ENCODE results near the gene LCN12.

LCN12 gene

DNA sequence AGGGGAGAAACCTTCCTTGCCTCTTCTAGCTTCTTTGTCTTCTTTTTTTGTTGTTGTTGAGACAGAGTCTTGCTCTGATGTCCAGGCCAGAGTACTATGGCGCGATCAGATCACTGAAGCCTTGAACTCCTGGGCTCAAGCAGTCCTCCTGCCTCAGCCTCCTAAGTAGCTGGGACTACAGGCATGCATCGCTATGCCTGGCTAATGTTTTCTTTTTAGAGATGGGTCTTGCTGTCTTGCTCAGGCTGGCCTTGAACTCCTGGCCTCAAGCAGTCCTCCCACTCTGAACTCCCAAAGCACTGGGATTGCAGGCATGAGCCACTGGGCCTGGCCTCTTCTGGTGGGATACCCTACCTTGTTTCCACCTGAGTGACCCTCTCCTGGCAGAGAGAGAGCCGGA, 36.8 kb downstream of the LCN12 start:
- ChIA-PET POLR2A (no interaction called here), CTCF (interaction anchor here (1.1 kb wide), 1 partner anchor 41 kb away, joined by 3 read pairs; no protein-coding TSS in a partner anchor)

DNA sequence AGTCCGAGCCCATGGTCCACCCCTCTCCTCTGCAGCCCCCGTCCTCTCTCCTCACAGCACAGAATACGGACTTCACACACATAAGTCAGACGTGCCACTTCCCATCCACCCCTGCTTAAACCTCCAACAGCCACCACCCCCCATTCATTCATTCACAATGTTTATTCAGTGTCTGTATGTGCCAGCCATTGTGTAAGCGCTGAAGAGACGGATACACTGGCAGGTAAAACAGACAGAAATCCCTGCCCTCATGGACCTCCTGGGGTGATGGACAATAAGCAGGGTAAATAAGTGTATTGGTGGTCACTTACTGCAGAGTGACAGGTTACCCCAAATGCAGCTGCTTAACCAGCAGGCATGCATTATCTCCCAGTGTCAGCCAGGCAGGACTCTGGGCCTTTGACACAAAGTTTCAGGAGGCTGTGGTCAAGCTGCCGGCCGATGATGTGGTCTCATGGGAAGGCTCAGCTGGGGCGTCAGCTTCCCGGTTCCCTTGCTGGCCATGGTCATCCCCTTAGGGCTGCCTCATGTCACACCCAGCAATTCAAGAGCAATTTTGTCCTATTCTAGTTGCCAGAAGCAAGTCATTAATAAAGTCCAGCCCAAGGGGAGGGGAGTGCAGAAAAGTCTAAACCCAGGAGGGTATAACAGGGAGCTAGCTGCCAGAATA, 38.3 kb downstream of the LCN12 start:
- ChIA-PET POLR2A (no interaction called here), CTCF (interaction anchor here (0.7 to 4.9 kb wide), 2 partner anchors 39 to 42 kb away, joined by 3 to 34 read pairs; no protein-coding TSS in a partner anchor)
- TF ChIP-seq CTCF (IDR thresholded peaks at IDR 0.05; ENCODE audit: insufficient read depth, low read length, missing control alignments), result no peak
- H3K4me3 ChIP-seq (ENCODE audit: low read depth, low read length), result no peak overlapping the region
- no peak for DNase-seq (ENCODE audit: low read depth, low spot score)

More for the DNA sequence above, 36.8 kb downstream of the LCN12 start:
- no peak for DNase-seq (ENCODE audit: low read depth, low spot score)
- no peak overlapping the region for H3K4me3 ChIP-seq (ENCODE audit: low read depth, low read length)
- no peak for TF ChIP-seq CTCF (IDR thresholded peaks at IDR 0.05; ENCODE audit: insufficient read depth, low read length, missing control alignments)

DNA sequence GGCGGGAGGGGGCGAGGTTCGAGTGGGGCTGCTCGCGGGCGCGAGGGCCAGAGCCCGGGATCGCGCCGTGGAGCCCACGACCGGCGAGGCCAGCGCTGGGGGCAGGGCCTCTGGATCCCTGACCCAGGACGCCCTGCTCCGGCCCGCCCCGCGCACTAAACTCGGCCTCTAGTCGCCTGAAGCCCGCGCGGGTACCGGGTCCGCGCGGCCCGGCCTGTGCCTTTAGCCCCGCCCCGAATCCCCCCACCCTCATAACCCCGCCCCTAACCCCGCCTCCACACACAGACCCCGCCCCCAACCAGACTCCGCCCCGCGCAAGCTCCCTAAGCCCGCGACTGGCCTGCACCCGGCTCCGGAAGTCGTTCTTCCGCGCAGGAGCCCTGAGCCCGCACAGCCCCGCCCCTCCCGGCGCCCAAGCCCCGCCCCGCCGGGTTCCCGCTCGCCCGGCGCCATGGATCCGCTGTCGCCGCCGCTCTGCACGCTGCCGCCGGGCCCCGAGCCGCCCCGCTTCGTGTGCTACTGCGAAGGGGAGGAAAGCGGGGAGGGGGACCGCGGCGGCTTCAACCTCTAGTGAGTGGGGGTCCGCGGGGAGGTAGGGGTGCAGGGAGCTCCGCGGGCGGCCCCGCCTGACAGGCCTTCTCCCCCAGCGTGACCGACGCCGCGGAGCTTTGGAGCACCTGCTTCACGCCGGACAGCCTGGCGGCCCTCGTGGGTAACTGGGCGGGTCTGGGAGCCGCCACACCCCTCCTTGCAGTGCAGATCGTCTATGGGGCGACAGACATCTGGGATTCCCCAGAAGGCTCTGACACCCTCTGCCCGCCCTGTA, 40.1 kb downstream of the LCN12 start, which contains the start of gene PAXX:
Gene PAXX, plus strand, starts transcription at position 430 of the 826 bp plus-strand sequence. Its CDS starts 22 bp downstream, at position 452.
- H3K4me3 ChIP-seq (ENCODE audit: low read depth, low read length), result peak within 1 kb of the TSS; percentile 72
- ChIA-PET POLR2A (interaction anchor here (0.6 kb wide), 1 partner anchor 21 kb away, joined by 3 read pairs; no protein-coding TSS in a partner anchor), CTCF (interaction anchor here (0.6 to 4.9 kb wide), 8 partner anchors 12 to 75 kb away, joined by 3 to 34 read pairs (median 4); partner anchors contain the start of genes FBXW5 and NPDC1)
- TF ChIP-seq CTCF (IDR thresholded peaks at IDR 0.05; ENCODE audit: insufficient read depth, low read length, missing control alignments), result no peak
- DNase-seq (ENCODE audit: low read depth, low spot score), result no peak

DNA sequence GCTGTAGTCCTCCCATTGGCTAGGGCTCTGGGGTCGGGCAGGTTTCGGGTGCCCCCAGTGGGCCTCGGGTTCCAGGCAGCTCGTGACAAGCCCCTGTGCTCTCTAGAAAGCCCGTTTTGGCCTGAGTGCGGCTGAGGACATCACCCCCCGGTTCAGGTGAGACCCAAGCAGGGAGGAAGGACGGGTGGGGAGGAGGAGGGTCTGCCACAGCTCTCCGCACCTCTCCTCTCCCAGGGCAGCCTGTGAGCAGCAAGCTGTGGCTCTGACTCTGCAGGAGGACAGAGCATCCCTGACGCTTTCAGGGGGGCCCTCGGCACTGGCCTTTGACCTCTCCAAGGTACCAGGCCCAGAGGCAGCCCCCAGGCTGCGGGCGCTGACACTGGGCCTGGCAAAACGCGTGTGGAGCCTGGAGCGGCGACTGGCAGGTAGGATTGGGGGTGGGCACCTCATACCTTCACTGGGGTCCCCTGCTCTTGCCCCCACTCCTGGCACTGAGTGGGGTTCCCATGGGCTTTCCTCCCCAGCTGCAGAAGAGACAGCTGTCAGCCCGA, 40.8 kb downstream of the LCN12 start:
- POLR2A ChIA-PET, result no interaction called here

DNA sequence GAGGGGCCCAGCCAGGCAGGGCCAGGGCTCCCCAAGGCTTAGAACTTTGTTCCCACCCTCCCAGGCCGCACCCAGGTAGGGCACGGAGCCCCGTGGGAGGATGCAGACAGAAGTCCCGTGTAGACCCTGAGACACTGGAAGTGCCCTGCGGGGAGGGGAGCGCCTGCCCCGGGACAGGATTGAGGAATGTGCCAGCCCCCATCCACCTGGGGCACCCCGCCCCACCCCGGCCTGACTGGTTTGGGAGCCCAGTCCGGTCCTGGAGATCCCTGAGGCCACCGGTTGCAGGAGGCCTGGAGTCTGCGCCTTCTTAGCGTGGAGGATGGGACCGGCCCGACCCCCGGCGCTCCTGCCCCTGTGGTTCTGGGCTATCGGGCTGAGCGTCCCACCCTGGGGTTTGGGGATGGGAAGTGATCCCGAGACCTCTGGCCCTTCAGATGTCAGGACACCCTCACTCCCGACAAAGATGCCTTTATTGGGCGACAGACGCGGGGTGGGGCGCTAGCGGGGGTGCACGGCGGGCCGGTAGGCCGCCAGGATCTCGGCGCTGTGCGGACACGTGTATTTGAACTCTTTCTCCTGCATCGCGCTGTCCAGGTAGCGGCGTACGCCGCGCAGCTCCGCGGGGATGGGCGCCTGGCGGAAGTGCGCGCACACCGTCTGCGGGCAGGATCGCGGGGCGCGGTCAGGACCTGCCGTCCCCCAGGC, 42.3 kb downstream of the LCN12 start:
- POLR2A ChIA-PET, result no interaction called here
- H3K4me3 ChIP-seq (ENCODE audit: low read depth, low read length), result no peak overlapping the region
- TF ChIP-seq CTCF (IDR thresholded peaks at IDR 0.05; ENCODE audit: insufficient read depth, low read length, missing control alignments), result no peak
- no peak for DNase-seq (ENCODE audit: low read depth, low spot score)
- CTCF ChIA-PET, result interaction anchor here (1.6 to 4.9 kb wide), 3 partner anchors 20 to 46 kb away, joined by 3 to 34 read pairs (median 6); no protein-coding TSS in a partner anchor

More for the DNA sequence above, 40.8 kb downstream of the LCN12 start:
- CTCF ChIA-PET, result interaction anchor here (1.0 to 4.9 kb wide), 6 partner anchors 11 to 74 kb away, joined by 3 to 34 read pairs (median 6); partner anchors contain the start of gene FBXW5
- DNase-seq (ENCODE audit: low read depth, low spot score), result no peak
- peak overlapping the region; percentile 72 for H3K4me3 ChIP-seq (ENCODE audit: low read depth, low read length)
- no peak for TF ChIP-seq CTCF (IDR thresholded peaks at IDR 0.05; ENCODE audit: insufficient read depth, low read length, missing control alignments)

Data from AG04449 (cell line).